Vagina (tissue), 2 donors: ENCODE data around the gene LRRC70.

Source experiments
- POLR2A ChIP-seq, 2 donors: fragments of 450-650 bp; IDR thresholded peaks; one replicate each; pipeline ENCODE4 v1.6.1; 2017; ENCODE audit warnings: antibody characterized with exemption in 2 of 2, mild to moderate bottlenecking in 2 of 2, moderate library complexity in 2 of 2
- POLR2AphosphoS5 ChIP-seq, 2 donors: sonication (generic); formaldehyde crosslinking; IDR thresholded peaks; one replicate each; pipeline ENCODE4 v1.9.0; 2017; ENCODE audit warnings: antibody characterized with exemption in 2 of 2, mild to moderate bottlenecking in 2 of 2, low read depth in 1 of 2; ENCODE audit not compliant: insufficient read depth in 1 of 2
- TF ChIP-seq, protein P1 (sequence below), 3 experiments: fragments of 450-650 bp in 2 of 3; fragments of 200-600 bp in 1 of 3; sonication (generic) in 1 of 3; IDR thresholded peaks; one replicate each; pipeline ENCODE4 v1.5.1; 2017 to 2019; ENCODE audit warnings: antibody characterized with exemption in 3 of 3, mild to moderate bottlenecking in 2 of 3, moderate library complexity in 2 of 3

DNA sequence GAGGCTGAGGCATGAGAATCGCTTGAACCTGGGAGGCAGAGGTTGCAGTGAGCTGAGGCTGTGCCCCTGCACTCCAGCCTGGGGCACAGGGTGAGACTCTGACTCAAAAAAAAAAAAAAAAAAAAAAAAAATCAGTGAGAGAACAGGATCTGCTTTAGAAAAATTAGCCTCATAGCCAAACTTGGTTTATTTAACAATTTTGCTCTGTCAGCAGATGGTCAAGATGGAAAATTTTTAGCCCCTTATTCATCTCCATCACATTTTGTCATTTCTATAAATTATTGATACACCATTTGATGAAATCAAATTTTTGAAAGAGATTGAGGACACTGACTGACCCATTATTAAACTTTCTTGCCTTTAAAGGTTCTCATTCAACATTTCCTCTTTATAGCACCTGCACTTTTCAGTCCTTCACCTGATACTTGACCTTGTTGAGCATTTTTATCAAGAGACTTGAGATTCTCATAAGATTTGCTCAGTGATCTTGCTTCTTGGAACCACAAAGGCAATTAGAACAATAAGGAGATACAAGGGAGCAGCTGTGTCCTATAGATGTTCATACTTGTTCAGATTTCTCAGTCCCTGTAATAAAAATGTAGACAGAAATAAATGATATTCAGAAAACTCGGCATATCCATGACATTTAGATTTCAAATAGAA, 38.1 kb downstream of the LRRC70 start:
- TF ChIP-seq POLR2A (IDR thresholded peaks at IDR 0.05) (no peak), POLR2AphosphoS5 (IDR thresholded peaks at IDR 0.05; ENCODE audit: insufficient read depth in 1 of 2, low read depth in 1 of 2) (no peak)
- TF ChIP-seq, protein P1, sequence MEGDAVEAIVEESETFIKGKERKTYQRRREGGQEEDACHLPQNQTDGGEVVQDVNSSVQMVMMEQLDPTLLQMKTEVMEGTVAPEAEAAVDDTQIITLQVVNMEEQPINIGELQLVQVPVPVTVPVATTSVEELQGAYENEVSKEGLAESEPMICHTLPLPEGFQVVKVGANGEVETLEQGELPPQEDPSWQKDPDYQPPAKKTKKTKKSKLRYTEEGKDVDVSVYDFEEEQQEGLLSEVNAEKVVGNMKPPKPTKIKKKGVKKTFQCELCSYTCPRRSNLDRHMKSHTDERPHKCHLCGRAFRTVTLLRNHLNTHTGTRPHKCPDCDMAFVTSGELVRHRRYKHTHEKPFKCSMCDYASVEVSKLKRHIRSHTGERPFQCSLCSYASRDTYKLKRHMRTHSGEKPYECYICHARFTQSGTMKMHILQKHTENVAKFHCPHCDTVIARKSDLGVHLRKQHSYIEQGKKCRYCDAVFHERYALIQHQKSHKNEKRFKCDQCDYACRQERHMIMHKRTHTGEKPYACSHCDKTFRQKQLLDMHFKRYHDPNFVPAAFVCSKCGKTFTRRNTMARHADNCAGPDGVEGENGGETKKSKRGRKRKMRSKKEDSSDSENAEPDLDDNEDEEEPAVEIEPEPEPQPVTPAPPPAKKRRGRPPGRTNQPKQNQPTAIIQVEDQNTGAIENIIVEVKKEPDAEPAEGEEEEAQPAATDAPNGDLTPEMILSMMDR (IDR thresholded peaks at IDR 0.05) = no peak
